ENCODE results near the gene TFDP2.
"Not testable (repeated sequence)": the region's sequence is repeated elsewhere in the genome, so short reads cannot be mapped to it uniquely, and the experiment has no call there.

TFDP2 gene

GRCh38 chr3:141909986-141910385 is 239.4 kb downstream of the TFDP2 start:
- H3K18ac ChIP-seq (ENCODE audit: low read depth in 1 of 2, low read length in 2 of 2); H2BK12ac ChIP-seq (ENCODE audit: low read length in 2 of 2); H3K27me3 ChIP-seq (ENCODE audit: control insufficient read depth in 1 of 2, insufficient read depth in 1 of 2, low read length in 2 of 2); H4K8ac ChIP-seq (ENCODE audit: low read length); H2AFZ ChIP-seq (ENCODE audit: low read depth, low read length); H3K4me2 ChIP-seq (ENCODE audit: low read length, poor library complexity, severe bottlenecking); H3K27ac ChIP-seq (ENCODE audit: low read length, poor library complexity, severe bottlenecking); H2AK5ac ChIP-seq (ENCODE audit: low read length, severe bottlenecking); H4K91ac ChIP-seq (ENCODE audit: low read length); DNase-seq; H3K4me1 ChIP-seq (ENCODE audit: control insufficient read depth, insufficient read depth, low read depth, low read length); H2BK5ac ChIP-seq (ENCODE audit: low read depth, low read length, poor library complexity, severe bottlenecking); H3K9ac ChIP-seq (ENCODE audit: low read length); H3K23ac ChIP-seq (ENCODE audit: low read length in 2 of 2); H3K4me3 ChIP-seq (ENCODE audit: insufficient read depth in 1 of 2, low read depth in 1 of 2, low read length in 2 of 2); H3K4ac ChIP-seq (ENCODE audit: low read depth in 1 of 2, low read length in 2 of 2); H3K9me3 ChIP-seq (ENCODE audit: control insufficient read depth, low read length); H3K14ac ChIP-seq (ENCODE audit: low read length in 2 of 2); H2BK120ac ChIP-seq (ENCODE audit: low read depth, low read length); H2BK15ac ChIP-seq (ENCODE audit: low read depth, poor library complexity, severe bottlenecking): not testable (repeated sequence)
- 94% methylated on average over 1 of the region's 4 CpGs for WGBS
- peaks cover 17 to 84% of the 10 kb centered on the region in 2 experiments for H3K36me3 ChIP-seq (ENCODE audit: control insufficient read depth in 1 of 2, insufficient read depth in 2 of 2, low read depth in 1 of 2, low read length in 2 of 2)
- H3K79me1 ChIP-seq (replicated peaks; ENCODE audit: low read length, poor library complexity, severe bottlenecking), result peaks cover 17% of the 10 kb centered on the region

GRCh38 chr3:141909408-141909807 is 239.9 kb downstream of the TFDP2 start:
- DNase-seq, result no peak
- H2BK5ac ChIP-seq (ENCODE audit: low read depth, low read length, poor library complexity, severe bottlenecking), result no peak overlapping the region
- no peaks in the 10 kb centered on the region for H3K9me3 ChIP-seq (ENCODE audit: control insufficient read depth, low read length)
- no peak overlapping the region for H4K8ac ChIP-seq (ENCODE audit: low read length)
- H3K27me3 ChIP-seq (ENCODE audit: control insufficient read depth in 1 of 2, insufficient read depth in 1 of 2, low read length in 2 of 2), result no peaks in the 10 kb centered on the region
- no peak overlapping the region for H3K18ac ChIP-seq (ENCODE audit: low read depth in 1 of 2, low read length in 2 of 2)
- no peak overlapping the region for H3K4me2 ChIP-seq (ENCODE audit: low read length, poor library complexity, severe bottlenecking)
- no peak overlapping the region for H3K4me3 ChIP-seq (ENCODE audit: insufficient read depth in 1 of 2, low read depth in 1 of 2, low read length in 2 of 2)
- no peak overlapping the region for H2BK120ac ChIP-seq (ENCODE audit: low read depth, low read length)
- peaks cover 17 to 81% of the 10 kb centered on the region in 2 experiments for H3K36me3 ChIP-seq (ENCODE audit: control insufficient read depth in 1 of 2, insufficient read depth in 2 of 2, low read depth in 1 of 2, low read length in 2 of 2)
- no peak overlapping the region for H3K14ac ChIP-seq (ENCODE audit: low read length in 2 of 2)
- no peak overlapping the region for H3K4ac ChIP-seq (ENCODE audit: low read depth in 1 of 2, low read length in 2 of 2)
- no peak overlapping the region for H2BK15ac ChIP-seq (ENCODE audit: low read depth, poor library complexity, severe bottlenecking)
- H3K4me1 ChIP-seq (ENCODE audit: control insufficient read depth, insufficient read depth, low read depth, low read length), result no peaks in the 10 kb centered on the region
- H3K9ac ChIP-seq (ENCODE audit: low read length), result no peak overlapping the region
- H2AK5ac ChIP-seq (ENCODE audit: low read length, severe bottlenecking), result no peak overlapping the region
- no peak overlapping the region for H2BK12ac ChIP-seq (ENCODE audit: low read length in 2 of 2)
- H4K91ac ChIP-seq (ENCODE audit: low read length), result no peak overlapping the region
- no peak overlapping the region for H3K27ac ChIP-seq (ENCODE audit: low read length, poor library complexity, severe bottlenecking)
- no peak overlapping the region for H3K23ac ChIP-seq (ENCODE audit: low read length in 2 of 2)
- no peak overlapping the region for H2AFZ ChIP-seq (ENCODE audit: low read depth, low read length)
- H3K79me1 ChIP-seq (replicated peaks; ENCODE audit: low read length, poor library complexity, severe bottlenecking), result peaks cover 13% of the 10 kb centered on the region

GRCh38 chr3:141905129-141905528 is 244.2 kb downstream of the TFDP2 start:
- Histone ChIP-seq H3K9ac (ENCODE audit: low read length) (no peak overlapping the region), H3K4me3 (ENCODE audit: insufficient read depth in 1 of 2, low read depth in 1 of 2, low read length in 2 of 2) (no peak overlapping the region), H3K79me1 (replicated peaks; ENCODE audit: low read length, poor library complexity, severe bottlenecking) (peaks cover 25% of the 10 kb centered on the region), H3K23ac (ENCODE audit: low read length in 2 of 2) (no peak overlapping the region), H2AFZ (ENCODE audit: low read depth, low read length) (no peak overlapping the region), H2BK12ac (ENCODE audit: low read length in 2 of 2) (no peak overlapping the region), H3K4ac (ENCODE audit: low read depth in 1 of 2, low read length in 2 of 2) (no peak overlapping the region), H3K14ac (ENCODE audit: low read length in 2 of 2) (no peak overlapping the region), H3K27me3 (ENCODE audit: control insufficient read depth in 1 of 2, insufficient read depth in 1 of 2, low read length in 2 of 2) (no peaks in the 10 kb centered on the region), H3K4me2 (ENCODE audit: low read length, poor library complexity, severe bottlenecking) (no peak overlapping the region), H3K36me3 (ENCODE audit: control insufficient read depth in 1 of 2, insufficient read depth in 2 of 2, low read depth in 1 of 2, low read length in 2 of 2) (peaks cover 12 to 62% of the 10 kb centered on the region in 2 experiments), H3K4me1 (ENCODE audit: control insufficient read depth, insufficient read depth, low read depth, low read length) (no peaks in the 10 kb centered on the region), H2AK5ac (ENCODE audit: low read length, severe bottlenecking) (no peak overlapping the region), H2BK5ac (ENCODE audit: low read depth, low read length, poor library complexity, severe bottlenecking) (no peak overlapping the region), H4K8ac (ENCODE audit: low read length) (no peak overlapping the region), H3K27ac (ENCODE audit: low read length, poor library complexity, severe bottlenecking) (no peak overlapping the region), H4K91ac (ENCODE audit: low read length) (no peak overlapping the region), H3K18ac (ENCODE audit: low read depth in 1 of 2, low read length in 2 of 2) (no peak overlapping the region), H2BK15ac (ENCODE audit: low read depth, poor library complexity, severe bottlenecking) (no peak overlapping the region), H2BK120ac (ENCODE audit: low read depth, low read length) (no peak overlapping the region), H3K9me3 (ENCODE audit: control insufficient read depth, low read length) (no peaks in the 10 kb centered on the region)
- WGBS, result 100% methylated on average over 1 of the region's 2 CpGs
- no peak for DNase-seq

- Histone ChIP-seq H3K27ac (ENCODE audit: low read length, poor library complexity, severe bottlenecking) (no peak overlapping the region), H3K4ac (ENCODE audit: low read depth in 1 of 2, low read length in 2 of 2) (no peak overlapping the region)
- no peak for DNase-seq
Measured at GRCh38 chr3:141904203-141904602, 245.1 kb downstream of the TFDP2 start.

More at GRCh38 chr3:141904203-141904602, 245.1 kb downstream of the TFDP2 start:
- H3K14ac ChIP-seq (ENCODE audit: low read length in 2 of 2), result no peak overlapping the region
- H3K18ac ChIP-seq (ENCODE audit: low read depth in 1 of 2, low read length in 2 of 2), result no peak overlapping the region
- no peak overlapping the region for H3K9ac ChIP-seq (ENCODE audit: low read length)
- no peak overlapping the region for H3K23ac ChIP-seq (ENCODE audit: low read length in 2 of 2)
- H3K4me3 ChIP-seq (ENCODE audit: insufficient read depth in 1 of 2, low read depth in 1 of 2, low read length in 2 of 2), result no peak overlapping the region
- 95% methylated on average over 3 of the region's 4 CpGs for WGBS
- no peak overlapping the region for H2BK15ac ChIP-seq (ENCODE audit: low read depth, poor library complexity, severe bottlenecking)
- H2BK12ac ChIP-seq (ENCODE audit: low read length in 2 of 2), result no peak overlapping the region
- no peak overlapping the region for H2AK5ac ChIP-seq (ENCODE audit: low read length, severe bottlenecking)
- no peak overlapping the region for H2BK5ac ChIP-seq (ENCODE audit: low read depth, low read length, poor library complexity, severe bottlenecking)
- peaks cover 27% of the 10 kb centered on the region for H3K79me1 ChIP-seq (replicated peaks; ENCODE audit: low read length, poor library complexity, severe bottlenecking)
- H3K4me2 ChIP-seq (ENCODE audit: low read length, poor library complexity, severe bottlenecking), result no peak overlapping the region
- peaks cover 14 to 53% of the 10 kb centered on the region in 2 experiments for H3K36me3 ChIP-seq (ENCODE audit: control insufficient read depth in 1 of 2, insufficient read depth in 2 of 2, low read depth in 1 of 2, low read length in 2 of 2)
- H3K27me3 ChIP-seq (ENCODE audit: control insufficient read depth in 1 of 2, insufficient read depth in 1 of 2, low read length in 2 of 2), result no peaks in the 10 kb centered on the region
- H4K91ac ChIP-seq (ENCODE audit: low read length), result no peak overlapping the region
- H3K4me1 ChIP-seq (ENCODE audit: control insufficient read depth, insufficient read depth, low read depth, low read length), result no peaks in the 10 kb centered on the region
- H2BK120ac ChIP-seq (ENCODE audit: low read depth, low read length), result no peak overlapping the region
- no peak overlapping the region for H2AFZ ChIP-seq (ENCODE audit: low read depth, low read length)
- H3K9me3 ChIP-seq (ENCODE audit: control insufficient read depth, low read length), result no peaks in the 10 kb centered on the region
- no peak overlapping the region for H4K8ac ChIP-seq (ENCODE audit: low read length)
